HepG2 (cell line): ENCODE data around the gene DSG4. TPM values are rescaled to one million over a fixed set of nuclear protein-coding genes. Genes with fewer than 3 reads are reported as not detected.

Source experiments
- CENPT ChIP-seq: sonication (generic); formaldehyde crosslinking; IDR thresholded peaks from 2 replicates; pipeline ENCODE4 v1.8.0; 2022; ENCODE audit warnings: low read depth, mild to moderate bottlenecking, moderate library complexity, missing genetic modification reagents
- DNMT1 ChIP-seq: sonication (generic); formaldehyde crosslinking; IDR thresholded peaks from 2 replicates; pipeline ENCODE4 v1.5.1; 2020; ENCODE audit warnings: mild to moderate bottlenecking, missing genetic modification reagents
- HOXA5 ChIP-seq: sonication (generic); formaldehyde crosslinking; IDR thresholded peaks from 2 replicates; pipeline ENCODE4 v1.4.0; 2020; ENCODE audit warnings: missing genetic modification reagents
- KAT8 ChIP-seq: IDR thresholded peaks from 2 replicates; pipeline ENCODE4 v1.6.1; 2016; ENCODE audit warnings: missing genetic modification reagents, missing compliant biosample characterization
- KLF16 ChIP-seq, 2 experiments: sonication (generic) in 1 of 2; formaldehyde crosslinking in 1 of 2; IDR thresholded peaks; 2 replicates each; pipeline versions ENCODE4 v1.6.1 to v1.8.0; 2016 to 2023; ENCODE audit warnings: missing genetic modification reagents in 2 of 2, missing compliant biosample characterization in 1 of 2
- PLRG1 ChIP-seq: fragments of 450-650 bp; conservative IDR thresholded peaks from 2 replicates; pipeline ENCODE4 v1.6.1; 2016
- SALL1 ChIP-seq: sonication (generic); formaldehyde crosslinking; IDR thresholded peaks from 2 replicates; pipeline ENCODE4 v1.8.0; 2022; ENCODE audit warnings: mild to moderate bottlenecking, missing genetic modification reagents
- SOX6 ChIP-seq, 2 experiments: fragments of 450-650 bp in 1 of 2; sonication (generic) in 1 of 2; formaldehyde crosslinking in 1 of 2; IDR thresholded peaks; 2 replicates each; pipeline versions ENCODE4 v1.4.0 to v1.6.1; 2017 to 2020; ENCODE audit warnings: antibody characterized with exemption in 1 of 2, mild to moderate bottlenecking in 1 of 2, missing genetic modification reagents in 1 of 2
- ZFAT ChIP-seq: sonication (generic); formaldehyde crosslinking; conservative IDR thresholded peaks from 2 replicates; pipeline ENCODE4 v1.8.1; 2023; ENCODE audit warnings: missing genetic modification reagents, inconsistent platforms
- ZMYM4 ChIP-seq: sonication (generic); formaldehyde crosslinking; IDR thresholded peaks from 2 replicates; pipeline ENCODE4 v1.8.1; 2023; ENCODE audit warnings: mild to moderate bottlenecking, missing genetic modification reagents
- polyA plus RNA-seq, 8 experiments: library from polyadenylated mRNA; depleted of rRNA in 3 of 8; stranded (reverse) in 7 of 8; unstranded in 1 of 8; fragments of >200 nt; fragmentation: Illumina TruSeq in 4 of 8; extraction: Trizol in 4 of 8; gene quantifications; 2 replicates each; pipeline versions ENCODE4 v1.2.1 to v1.2.3, GENCODE V29; 2011 to 2016; ENCODE audit warnings: low read depth in 4 of 8, missing spikeins in 1 of 8, mixed read lengths in 1 of 8; ENCODE audit not compliant: insufficient read depth in 1 of 8
- total RNA-seq, 5 experiments: library from RNA; depleted of rRNA; stranded (reverse); fragments of >200 nt; fragmentation: Illumina TruSeq; extraction: Trizol; gene quantifications; 2 replicates each; pipeline ENCODE4 v1.2.3, GENCODE V29; 2016; ENCODE audit warnings: low read depth in 1 of 5
- TF ChIP-seq, protein P1 (sequence below): sonication (generic); formaldehyde crosslinking; IDR thresholded peaks from 2 replicates; pipeline ENCODE4 v1.9.0; 2021; ENCODE audit warnings: missing genetic modification reagents, borderline replicate concordance
- TF ChIP-seq, protein P2 (sequence below): IDR thresholded peaks from 2 replicates; pipeline ENCODE4 v1.6.1; 2016; ENCODE audit warnings: missing compliant biosample characterization, missing genetic modification reagents, borderline replicate concordance
- TF ChIP-seq, protein P3 (sequence below): sonication (generic); formaldehyde crosslinking; IDR thresholded peaks from 2 replicates; pipeline ENCODE4 v1.4.0; 2020; ENCODE audit warnings: mild to moderate bottlenecking, missing genetic modification reagents
- TF ChIP-seq, protein P4 (sequence below): sonication (generic); formaldehyde crosslinking; IDR thresholded peaks from 2 replicates; pipeline ENCODE4 v1.5.0; 2020; ENCODE audit warnings: mild to moderate bottlenecking, missing genetic modification reagents
- TF ChIP-seq, protein P5 (sequence below): sonication (generic); IDR thresholded peaks from 2 replicates; pipeline ENCODE4 v1.6.1; 2016; ENCODE audit warnings: low read depth, borderline replicate concordance
- TF ChIP-seq, protein P6 (sequence below): sonication (generic); formaldehyde crosslinking; IDR thresholded peaks from 2 replicates; pipeline ENCODE4 v1.5.1; 2020; ENCODE audit warnings: mild to moderate bottlenecking, moderate library complexity, missing genetic modification reagents

DSG4 gene
- total and polyA plus RNA-seq, 2 of the 13 experiments (the other 11 are each of a cell fraction or from before 2014, with no cell fraction given) = 0.07 TPM; not detected in 1

DNA sequence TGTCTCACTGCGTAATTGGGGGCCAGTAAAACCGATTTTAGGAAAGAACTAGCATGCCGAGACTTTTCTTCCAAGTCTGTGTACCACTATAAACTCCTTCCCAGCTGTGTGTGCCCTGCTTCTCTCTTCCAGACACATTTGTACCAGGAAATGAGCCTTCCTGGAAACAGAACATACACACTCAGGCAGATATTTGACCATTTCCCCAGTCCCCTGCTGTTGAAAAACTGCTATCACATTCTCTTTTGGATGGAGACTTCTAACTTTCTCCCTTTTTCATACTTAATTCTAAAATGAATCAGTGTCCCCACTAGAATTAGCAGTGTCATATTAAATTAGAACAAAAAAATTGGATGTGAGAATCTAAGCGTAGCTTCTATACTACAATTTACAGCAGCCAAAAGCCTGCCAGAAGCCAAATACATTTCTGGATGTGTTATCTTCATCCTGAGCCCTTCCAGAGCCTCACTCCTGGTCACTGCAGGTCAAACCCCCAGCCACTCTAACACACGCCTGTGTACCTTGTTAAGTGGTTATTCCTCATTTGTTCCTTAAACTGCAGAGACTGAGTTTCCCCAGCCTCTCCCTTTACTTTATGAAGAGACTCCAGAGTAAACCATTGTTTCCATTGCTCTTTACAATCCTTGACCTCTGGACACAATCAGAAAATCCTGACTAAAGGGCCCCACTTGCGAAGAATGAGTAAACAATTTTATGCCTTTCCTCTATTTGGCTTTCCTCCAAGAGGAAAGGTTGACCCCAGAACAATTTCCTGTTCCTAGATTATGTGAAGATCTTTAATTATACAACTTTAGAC lies 20.4 kb downstream of the DSG4 start (continued):
- TF ChIP-seq, protein P1, sequence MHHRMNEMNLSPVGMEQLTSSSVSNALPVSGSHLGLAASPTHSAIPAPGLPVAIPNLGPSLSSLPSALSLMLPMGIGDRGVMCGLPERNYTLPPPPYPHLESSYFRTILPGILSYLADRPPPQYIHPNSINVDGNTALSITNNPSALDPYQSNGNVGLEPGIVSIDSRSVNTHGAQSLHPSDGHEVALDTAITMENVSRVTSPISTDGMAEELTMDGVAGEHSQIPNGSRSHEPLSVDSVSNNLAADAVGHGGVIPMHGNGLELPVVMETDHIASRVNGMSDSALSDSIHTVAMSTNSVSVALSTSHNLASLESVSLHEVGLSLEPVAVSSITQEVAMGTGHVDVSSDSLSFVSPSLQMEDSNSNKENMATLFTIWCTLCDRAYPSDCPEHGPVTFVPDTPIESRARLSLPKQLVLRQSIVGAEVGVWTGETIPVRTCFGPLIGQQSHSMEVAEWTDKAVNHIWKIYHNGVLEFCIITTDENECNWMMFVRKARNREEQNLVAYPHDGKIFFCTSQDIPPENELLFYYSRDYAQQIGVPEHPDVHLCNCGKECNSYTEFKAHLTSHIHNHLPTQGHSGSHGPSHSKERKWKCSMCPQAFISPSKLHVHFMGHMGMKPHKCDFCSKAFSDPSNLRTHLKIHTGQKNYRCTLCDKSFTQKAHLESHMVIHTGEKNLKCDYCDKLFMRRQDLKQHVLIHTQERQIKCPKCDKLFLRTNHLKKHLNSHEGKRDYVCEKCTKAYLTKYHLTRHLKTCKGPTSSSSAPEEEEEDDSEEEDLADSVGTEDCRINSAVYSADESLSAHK (CRISPR knock-in tag) = no peak
- TF ChIP-seq CENPT (CRISPR knock-in tag) (no peak), SALL1 (CRISPR knock-in tag) (peak; percentile 32; the same call in 1 of the 2 replicates), KAT8 (CRISPR knock-in tag) (peak; percentile 57), HOXA5 (CRISPR knock-in tag) (no peak), KLF16 (CRISPR knock-in tag; IDR thresholded peaks at IDR 0.05) (peak in 1 of 2 experiments; percentile 70; a peak in 1 of 4 replicates), ZFAT (CRISPR knock-in tag) (no peak), SOX6 (IDR thresholded peaks at IDR 0.05) (no peak), SOX6 (CRISPR knock-in tag; IDR thresholded peaks at IDR 0.05) (peak; percentile 98), ZMYM4 (no peak), DNMT1 (no peak), PLRG1 (no peak)
- TF ChIP-seq, protein P2, sequence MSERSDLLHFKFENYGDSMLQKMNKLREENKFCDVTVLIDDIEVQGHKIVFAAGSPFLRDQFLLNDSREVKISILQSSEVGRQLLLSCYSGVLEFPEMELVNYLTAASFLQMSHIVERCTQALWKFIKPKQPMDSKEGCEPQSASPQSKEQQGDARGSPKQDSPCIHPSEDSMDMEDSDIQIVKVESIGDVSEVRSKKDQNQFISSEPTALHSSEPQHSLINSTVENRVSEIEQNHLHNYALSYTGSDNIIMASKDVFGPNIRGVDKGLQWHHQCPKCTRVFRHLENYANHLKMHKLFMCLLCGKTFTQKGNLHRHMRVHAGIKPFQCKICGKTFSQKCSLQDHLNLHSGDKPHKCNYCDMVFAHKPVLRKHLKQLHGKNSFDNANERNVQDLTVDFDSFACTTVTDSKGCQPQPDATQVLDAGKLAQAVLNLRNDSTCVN (CRISPR knock-in tag) = peak; percentile 95
- TF ChIP-seq, protein P3, sequence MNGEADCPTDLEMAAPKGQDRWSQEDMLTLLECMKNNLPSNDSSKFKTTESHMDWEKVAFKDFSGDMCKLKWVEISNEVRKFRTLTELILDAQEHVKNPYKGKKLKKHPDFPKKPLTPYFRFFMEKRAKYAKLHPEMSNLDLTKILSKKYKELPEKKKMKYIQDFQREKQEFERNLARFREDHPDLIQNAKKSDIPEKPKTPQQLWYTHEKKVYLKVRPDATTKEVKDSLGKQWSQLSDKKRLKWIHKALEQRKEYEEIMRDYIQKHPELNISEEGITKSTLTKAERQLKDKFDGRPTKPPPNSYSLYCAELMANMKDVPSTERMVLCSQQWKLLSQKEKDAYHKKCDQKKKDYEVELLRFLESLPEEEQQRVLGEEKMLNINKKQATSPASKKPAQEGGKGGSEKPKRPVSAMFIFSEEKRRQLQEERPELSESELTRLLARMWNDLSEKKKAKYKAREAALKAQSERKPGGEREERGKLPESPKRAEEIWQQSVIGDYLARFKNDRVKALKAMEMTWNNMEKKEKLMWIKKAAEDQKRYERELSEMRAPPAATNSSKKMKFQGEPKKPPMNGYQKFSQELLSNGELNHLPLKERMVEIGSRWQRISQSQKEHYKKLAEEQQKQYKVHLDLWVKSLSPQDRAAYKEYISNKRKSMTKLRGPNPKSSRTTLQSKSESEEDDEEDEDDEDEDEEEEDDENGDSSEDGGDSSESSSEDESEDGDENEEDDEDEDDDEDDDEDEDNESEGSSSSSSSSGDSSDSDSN (CRISPR knock-in tag) = no peak
- TF ChIP-seq, protein P4, sequence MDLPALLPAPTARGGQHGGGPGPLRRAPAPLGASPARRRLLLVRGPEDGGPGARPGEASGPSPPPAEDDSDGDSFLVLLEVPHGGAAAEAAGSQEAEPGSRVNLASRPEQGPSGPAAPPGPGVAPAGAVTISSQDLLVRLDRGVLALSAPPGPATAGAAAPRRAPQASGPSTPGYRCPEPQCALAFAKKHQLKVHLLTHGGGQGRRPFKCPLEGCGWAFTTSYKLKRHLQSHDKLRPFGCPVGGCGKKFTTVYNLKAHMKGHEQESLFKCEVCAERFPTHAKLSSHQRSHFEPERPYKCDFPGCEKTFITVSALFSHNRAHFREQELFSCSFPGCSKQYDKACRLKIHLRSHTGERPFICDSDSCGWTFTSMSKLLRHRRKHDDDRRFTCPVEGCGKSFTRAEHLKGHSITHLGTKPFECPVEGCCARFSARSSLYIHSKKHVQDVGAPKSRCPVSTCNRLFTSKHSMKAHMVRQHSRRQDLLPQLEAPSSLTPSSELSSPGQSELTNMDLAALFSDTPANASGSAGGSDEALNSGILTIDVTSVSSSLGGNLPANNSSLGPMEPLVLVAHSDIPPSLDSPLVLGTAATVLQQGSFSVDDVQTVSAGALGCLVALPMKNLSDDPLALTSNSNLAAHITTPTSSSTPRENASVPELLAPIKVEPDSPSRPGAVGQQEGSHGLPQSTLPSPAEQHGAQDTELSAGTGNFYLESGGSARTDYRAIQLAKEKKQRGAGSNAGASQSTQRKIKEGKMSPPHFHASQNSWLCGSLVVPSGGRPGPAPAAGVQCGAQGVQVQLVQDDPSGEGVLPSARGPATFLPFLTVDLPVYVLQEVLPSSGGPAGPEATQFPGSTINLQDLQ (CRISPR knock-in tag) = no peak
- TF ChIP-seq, protein P5, sequence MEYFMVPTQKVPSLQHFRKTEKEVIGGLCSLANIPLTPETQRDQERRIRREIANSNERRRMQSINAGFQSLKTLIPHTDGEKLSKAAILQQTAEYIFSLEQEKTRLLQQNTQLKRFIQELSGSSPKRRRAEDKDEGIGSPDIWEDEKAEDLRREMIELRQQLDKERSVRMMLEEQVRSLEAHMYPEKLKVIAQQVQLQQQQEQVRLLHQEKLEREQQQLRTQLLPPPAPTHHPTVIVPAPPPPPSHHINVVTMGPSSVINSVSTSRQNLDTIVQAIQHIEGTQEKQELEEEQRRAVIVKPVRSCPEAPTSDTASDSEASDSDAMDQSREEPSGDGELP = 0 out of 2 replicates have a peak, but pooled peaks have one; percentile 7
- TF ChIP-seq, protein P6, sequence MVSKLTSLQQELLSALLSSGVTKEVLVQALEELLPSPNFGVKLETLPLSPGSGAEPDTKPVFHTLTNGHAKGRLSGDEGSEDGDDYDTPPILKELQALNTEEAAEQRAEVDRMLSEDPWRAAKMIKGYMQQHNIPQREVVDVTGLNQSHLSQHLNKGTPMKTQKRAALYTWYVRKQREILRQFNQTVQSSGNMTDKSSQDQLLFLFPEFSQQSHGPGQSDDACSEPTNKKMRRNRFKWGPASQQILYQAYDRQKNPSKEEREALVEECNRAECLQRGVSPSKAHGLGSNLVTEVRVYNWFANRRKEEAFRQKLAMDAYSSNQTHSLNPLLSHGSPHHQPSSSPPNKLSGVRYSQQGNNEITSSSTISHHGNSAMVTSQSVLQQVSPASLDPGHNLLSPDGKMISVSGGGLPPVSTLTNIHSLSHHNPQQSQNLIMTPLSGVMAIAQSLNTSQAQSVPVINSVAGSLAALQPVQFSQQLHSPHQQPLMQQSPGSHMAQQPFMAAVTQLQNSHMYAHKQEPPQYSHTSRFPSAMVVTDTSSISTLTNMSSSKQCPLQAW = peak; percentile 44; the same call in 1 of the 2 replicates
